ENCODE data around the gene TTC22.

TTC22 gene

DNA sequence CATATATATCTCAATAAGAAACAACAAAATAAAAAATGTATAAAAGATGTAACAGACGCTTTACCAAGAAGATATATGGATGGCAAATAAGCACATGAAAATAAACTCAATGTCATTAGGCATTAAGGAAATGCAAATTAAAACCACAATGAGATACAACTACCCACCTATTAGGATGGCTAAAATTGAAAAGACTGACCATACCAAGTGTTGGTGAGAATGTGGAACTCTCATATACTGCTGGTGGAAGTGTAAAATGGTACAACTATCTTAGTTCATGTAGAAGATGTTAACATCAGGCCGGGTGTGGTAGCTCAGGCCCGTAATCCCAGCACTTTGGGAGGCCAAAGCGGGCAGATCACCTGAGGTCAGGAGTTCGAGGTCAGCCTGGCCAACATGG is 42.3 kb upstream of the TTC22 start:
- no peaks in the 10 kb centered on the region for H3K9me3 ChIP-seq (ENCODE audit: severe bottlenecking)
- no peaks in the 10 kb centered on the region for H3K36me3 ChIP-seq (ENCODE audit: low read depth)
- DNase-seq (ENCODE audit: low spot score), result no peak
- no peaks in the 10 kb centered on the region for H3K27me3 ChIP-seq (ENCODE audit: insufficient read depth, poor library complexity, severe bottlenecking)
- H3K4me3 ChIP-seq (ENCODE audit: severe bottlenecking), result no peak overlapping the region
- TF ChIP-seq, protein P1, sequence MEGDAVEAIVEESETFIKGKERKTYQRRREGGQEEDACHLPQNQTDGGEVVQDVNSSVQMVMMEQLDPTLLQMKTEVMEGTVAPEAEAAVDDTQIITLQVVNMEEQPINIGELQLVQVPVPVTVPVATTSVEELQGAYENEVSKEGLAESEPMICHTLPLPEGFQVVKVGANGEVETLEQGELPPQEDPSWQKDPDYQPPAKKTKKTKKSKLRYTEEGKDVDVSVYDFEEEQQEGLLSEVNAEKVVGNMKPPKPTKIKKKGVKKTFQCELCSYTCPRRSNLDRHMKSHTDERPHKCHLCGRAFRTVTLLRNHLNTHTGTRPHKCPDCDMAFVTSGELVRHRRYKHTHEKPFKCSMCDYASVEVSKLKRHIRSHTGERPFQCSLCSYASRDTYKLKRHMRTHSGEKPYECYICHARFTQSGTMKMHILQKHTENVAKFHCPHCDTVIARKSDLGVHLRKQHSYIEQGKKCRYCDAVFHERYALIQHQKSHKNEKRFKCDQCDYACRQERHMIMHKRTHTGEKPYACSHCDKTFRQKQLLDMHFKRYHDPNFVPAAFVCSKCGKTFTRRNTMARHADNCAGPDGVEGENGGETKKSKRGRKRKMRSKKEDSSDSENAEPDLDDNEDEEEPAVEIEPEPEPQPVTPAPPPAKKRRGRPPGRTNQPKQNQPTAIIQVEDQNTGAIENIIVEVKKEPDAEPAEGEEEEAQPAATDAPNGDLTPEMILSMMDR (IDR thresholded peaks at IDR 0.05; ENCODE audit: poor library complexity, severe bottlenecking), result no peak
- no peak overlapping the region for H3K27ac ChIP-seq (ENCODE audit: poor library complexity, severe bottlenecking)
- ATAC-seq (ENCODE audit: low read depth), result no peak
- no peaks in the 10 kb centered on the region for H3K4me1 ChIP-seq (ENCODE audit: insufficient read depth, poor library complexity, severe bottlenecking)

DNA sequence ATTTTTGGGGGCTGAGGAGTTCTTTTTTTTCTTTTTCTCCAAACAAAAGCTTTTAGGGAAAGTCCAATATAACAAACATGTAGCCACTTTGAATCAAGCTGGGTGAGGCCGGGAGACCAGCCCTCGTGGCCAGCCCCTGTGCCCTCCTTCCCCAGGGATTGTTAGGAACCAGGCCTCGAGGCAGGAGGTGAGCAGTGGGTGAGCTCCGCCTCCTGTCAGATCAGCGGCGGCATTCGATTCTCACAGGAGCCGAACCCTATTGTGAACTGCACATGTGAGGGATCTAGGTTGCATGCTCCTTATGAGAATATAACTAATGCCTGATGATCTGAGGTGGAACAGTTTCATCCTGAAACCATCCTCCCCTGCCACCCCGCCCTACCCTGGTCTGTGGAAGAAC is 41.8 kb upstream of the TTC22 start:
- TF ChIP-seq, protein P1 (IDR thresholded peaks at IDR 0.05; ENCODE audit: poor library complexity, severe bottlenecking), result no peak
- H3K27me3 ChIP-seq (ENCODE audit: insufficient read depth, poor library complexity, severe bottlenecking), result no peaks in the 10 kb centered on the region
- no peak for DNase-seq (ENCODE audit: low spot score)
- no peak overlapping the region for H3K27ac ChIP-seq (ENCODE audit: poor library complexity, severe bottlenecking)
- no peaks in the 10 kb centered on the region for H3K4me1 ChIP-seq (ENCODE audit: insufficient read depth, poor library complexity, severe bottlenecking)
- H3K9me3 ChIP-seq (ENCODE audit: severe bottlenecking), result no peaks in the 10 kb centered on the region
- H3K4me3 ChIP-seq (ENCODE audit: severe bottlenecking), result no peak overlapping the region
- no peak for ATAC-seq (ENCODE audit: low read depth)
- H3K36me3 ChIP-seq (ENCODE audit: low read depth), result no peaks in the 10 kb centered on the region

DNA sequence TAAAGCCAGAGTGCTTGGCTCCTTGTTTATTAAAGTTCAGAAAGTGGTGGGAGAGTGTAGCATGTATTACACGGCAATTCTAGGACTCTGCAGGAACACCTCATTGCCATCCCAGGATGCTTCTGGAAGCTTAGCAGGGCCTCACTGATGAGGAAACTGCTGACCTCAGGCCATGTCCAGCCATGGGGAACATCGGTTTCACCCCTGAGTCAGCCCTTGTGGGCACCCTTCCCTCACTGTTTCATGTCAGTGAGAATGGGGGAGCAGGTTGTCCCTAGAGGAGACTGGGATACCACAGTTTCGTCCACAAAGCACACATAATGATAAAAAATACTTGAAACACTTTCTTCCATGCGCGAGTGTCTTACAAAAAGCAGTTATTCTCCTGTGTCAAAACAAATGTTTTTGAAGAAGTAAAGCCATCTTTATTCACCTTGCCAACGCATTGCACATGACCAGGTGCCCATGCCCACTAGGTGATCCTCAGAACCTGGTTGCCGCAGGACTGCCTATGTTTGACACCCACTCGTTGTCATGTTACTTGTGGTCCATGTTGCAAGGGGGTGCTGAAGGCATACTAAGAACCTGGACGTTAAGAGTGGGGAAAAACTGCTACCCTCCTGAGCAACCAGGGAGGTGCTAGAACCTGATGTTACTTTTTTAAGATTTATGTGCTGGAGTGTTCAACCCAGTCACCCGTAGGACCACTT is 41.2 kb upstream of the TTC22 start:
- Histone ChIP-seq H3K36me3 (ENCODE audit: low read depth) (no peaks in the 10 kb centered on the region), H3K4me3 (ENCODE audit: severe bottlenecking) (no peak overlapping the region), H3K27me3 (ENCODE audit: insufficient read depth, poor library complexity, severe bottlenecking) (no peaks in the 10 kb centered on the region), H3K4me1 (ENCODE audit: insufficient read depth, poor library complexity, severe bottlenecking) (no peaks in the 10 kb centered on the region), H3K9me3 (ENCODE audit: severe bottlenecking) (no peaks in the 10 kb centered on the region), H3K27ac (ENCODE audit: poor library complexity, severe bottlenecking) (no peak overlapping the region)
- DNase-seq (ENCODE audit: low spot score) (no peak), ATAC-seq (ENCODE audit: low read depth) (no peak)
- TF ChIP-seq, protein P1 (IDR thresholded peaks at IDR 0.05; ENCODE audit: poor library complexity, severe bottlenecking), result no peak

DNA sequence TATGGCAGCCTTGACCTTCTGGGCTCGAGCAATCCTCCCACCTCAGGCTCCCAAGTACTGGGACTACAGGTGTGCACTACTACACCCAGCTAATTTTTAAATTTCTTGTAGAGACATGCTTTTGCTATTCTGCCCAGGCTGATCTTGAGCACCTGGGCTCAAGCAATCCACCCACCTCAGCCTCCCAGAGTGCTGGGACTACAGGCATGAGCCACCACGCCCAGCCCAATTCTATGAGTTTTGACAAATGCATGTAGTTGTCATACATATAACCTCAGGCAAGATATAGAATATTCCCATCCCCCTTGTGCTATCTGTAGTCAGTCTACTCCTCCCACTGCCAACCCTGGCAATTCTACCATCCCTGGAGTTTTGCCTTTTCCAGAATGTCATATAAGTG is 38.7 kb upstream of the TTC22 start:
- no peak overlapping the region for H3K27ac ChIP-seq (ENCODE audit: poor library complexity, severe bottlenecking)
- H3K4me3 ChIP-seq (ENCODE audit: severe bottlenecking), result no peak overlapping the region
- no peak for ATAC-seq (ENCODE audit: low read depth)
- no peaks in the 10 kb centered on the region for H3K27me3 ChIP-seq (ENCODE audit: insufficient read depth, poor library complexity, severe bottlenecking)
- no peaks in the 10 kb centered on the region for H3K4me1 ChIP-seq (ENCODE audit: insufficient read depth, poor library complexity, severe bottlenecking)
- H3K36me3 ChIP-seq (ENCODE audit: low read depth), result no peaks in the 10 kb centered on the region
- TF ChIP-seq, protein P1 (IDR thresholded peaks at IDR 0.05; ENCODE audit: poor library complexity, severe bottlenecking), result no peak
- no peak for DNase-seq (ENCODE audit: low spot score)
- H3K9me3 ChIP-seq (ENCODE audit: severe bottlenecking), result no peaks in the 10 kb centered on the region

DNA sequence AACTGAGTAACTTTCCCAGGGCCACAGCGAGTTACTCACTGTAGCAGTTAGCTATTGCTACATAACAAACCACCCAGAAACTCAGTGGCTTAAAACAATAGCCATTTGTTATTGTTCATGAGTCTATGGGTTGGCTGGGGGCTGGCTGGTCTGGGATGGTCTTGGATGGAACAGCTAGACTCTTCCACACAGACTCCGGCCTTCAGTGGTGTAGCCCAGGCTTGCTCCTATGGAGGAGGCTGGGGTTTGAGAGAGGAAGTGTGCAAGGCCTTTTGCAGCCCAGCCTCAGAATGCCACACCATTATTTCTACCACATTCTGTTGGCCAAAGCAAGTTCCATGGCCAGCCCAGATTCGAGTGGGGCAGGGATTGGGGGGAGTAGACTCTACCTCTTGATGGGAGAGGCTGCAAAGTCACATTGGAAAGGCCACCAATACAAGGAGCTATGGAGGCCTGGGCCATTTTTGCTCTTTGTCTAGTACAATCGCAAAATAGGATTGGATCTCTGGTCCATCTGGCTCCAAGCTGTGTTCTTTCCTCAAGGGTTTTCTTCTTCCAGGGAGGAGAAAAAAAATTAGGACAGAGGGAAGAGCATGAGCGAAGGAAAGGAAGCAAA is 37.5 kb upstream of the TTC22 start:
- no peak for ATAC-seq (ENCODE audit: low read depth)
- Histone ChIP-seq H3K36me3 (ENCODE audit: low read depth) (no peaks in the 10 kb centered on the region), H3K9me3 (ENCODE audit: severe bottlenecking) (no peaks in the 10 kb centered on the region), H3K27me3 (ENCODE audit: insufficient read depth, poor library complexity, severe bottlenecking) (no peaks in the 10 kb centered on the region), H3K27ac (ENCODE audit: poor library complexity, severe bottlenecking) (no peak overlapping the region), H3K4me1 (ENCODE audit: insufficient read depth, poor library complexity, severe bottlenecking) (no peaks in the 10 kb centered on the region), H3K4me3 (ENCODE audit: severe bottlenecking) (no peak overlapping the region)
- no peak for DNase-seq (ENCODE audit: low spot score)
- TF ChIP-seq, protein P1 (IDR thresholded peaks at IDR 0.05; ENCODE audit: poor library complexity, severe bottlenecking), result no peak
